GM12892 (cell line): ENCODE data around the gene CLCA4.

Experiments used
- DNase-seq: peaks from one replicate; pipeline ENCODE4 v3.0.0; 2011; ENCODE audit not compliant: insufficient read length
- FAIRE-seq: peaks from 2 replicates; lab custom pipeline; 2011; peaks lifted over from hg19 to GRCh38; lab: Jason Lieb, UNC
- POLR2A ChIP-seq: IDR thresholded peaks from 2 replicates; pipeline ENCODE4 v1.6.1; 2011; ENCODE audit warnings: low read depth, low read length, control low read depth
- POLR2AphosphoS5 ChIP-seq: IDR thresholded peaks from 2 replicates; pipeline ENCODE4 v1.6.1; 2011; ENCODE audit warnings: low read depth, low read length, control low read depth
- TAF1 ChIP-seq: IDR thresholded peaks from 2 replicates; pipeline ENCODE4 v1.6.1; 2011; ENCODE audit warnings: low read depth, mild to moderate bottlenecking, control low read depth, low read length, borderline replicate concordance

Gene CLCA4

DNA sequence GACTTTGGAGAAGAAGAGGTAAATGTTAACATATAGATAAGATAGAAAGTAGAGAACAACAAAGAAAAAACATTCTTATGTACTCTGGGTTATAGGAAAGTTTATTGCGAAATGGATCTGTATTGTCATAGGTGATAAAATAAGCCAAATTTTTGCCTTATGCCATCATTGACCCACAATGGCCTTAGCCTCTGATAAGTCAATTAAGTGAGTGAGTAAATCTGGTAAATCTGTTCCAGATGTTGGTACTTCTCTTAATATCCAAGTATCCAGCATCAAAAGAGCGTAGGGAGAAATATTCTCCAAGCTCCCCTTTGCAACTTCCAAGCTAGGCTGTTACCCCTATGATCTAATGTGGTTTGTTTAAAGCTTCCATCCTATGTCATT is 38.3 kb upstream of the CLCA4 start:
- no peak for TF ChIP-seq TAF1
- TF ChIP-seq POLR2AphosphoS5 = no peak
- no peak for TF ChIP-seq POLR2A
- no peak for FAIRE-seq
- no peak for DNase-seq

DNA sequence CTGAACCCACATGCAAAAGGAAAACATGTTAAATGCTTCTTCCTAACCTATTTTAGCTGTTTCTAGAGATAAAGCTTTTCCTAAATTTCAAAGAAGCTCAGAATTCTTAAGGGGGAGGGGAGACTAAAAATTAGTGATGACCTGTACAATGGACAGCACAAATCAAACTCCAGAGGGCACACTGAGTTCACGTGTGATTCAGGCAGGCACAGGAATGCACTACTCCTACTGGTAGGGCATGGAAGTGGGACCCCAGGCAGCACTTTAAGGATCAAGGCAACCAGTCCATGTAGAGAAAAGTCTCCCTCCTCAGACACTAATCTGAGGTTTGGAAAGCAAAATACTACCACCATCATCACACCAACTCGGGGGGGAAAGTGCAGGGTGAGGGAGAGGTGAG is 31.3 kb upstream of the CLCA4 start:
- DNase-seq (no peak), FAIRE-seq (no peak)
- TF ChIP-seq TAF1 (no peak), POLR2A (no peak), POLR2AphosphoS5 (no peak)

DNA sequence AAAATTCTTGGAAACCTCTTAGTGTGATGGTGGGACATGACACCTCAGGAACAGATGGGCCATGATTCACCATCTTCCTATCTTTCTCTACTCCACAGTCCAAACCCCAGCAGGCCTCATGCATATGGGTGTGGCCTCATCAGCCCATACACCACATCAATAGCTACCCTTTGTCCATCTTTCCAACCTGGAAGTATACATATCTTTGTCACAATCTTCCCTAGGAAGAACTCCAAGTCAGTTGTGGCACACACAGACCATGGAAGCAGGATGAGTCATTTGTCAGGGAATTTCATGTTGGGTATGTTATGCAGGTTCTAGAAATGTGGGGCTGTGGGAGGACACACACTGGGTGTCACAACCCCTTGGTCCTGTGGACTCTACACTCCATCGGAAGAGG is 30.5 kb upstream of the CLCA4 start:
- FAIRE-seq = no peak
- TF ChIP-seq POLR2A = no peak
- TF ChIP-seq POLR2AphosphoS5 = no peak
- TF ChIP-seq TAF1 = no peak
- DNase-seq = no peak

DNA sequence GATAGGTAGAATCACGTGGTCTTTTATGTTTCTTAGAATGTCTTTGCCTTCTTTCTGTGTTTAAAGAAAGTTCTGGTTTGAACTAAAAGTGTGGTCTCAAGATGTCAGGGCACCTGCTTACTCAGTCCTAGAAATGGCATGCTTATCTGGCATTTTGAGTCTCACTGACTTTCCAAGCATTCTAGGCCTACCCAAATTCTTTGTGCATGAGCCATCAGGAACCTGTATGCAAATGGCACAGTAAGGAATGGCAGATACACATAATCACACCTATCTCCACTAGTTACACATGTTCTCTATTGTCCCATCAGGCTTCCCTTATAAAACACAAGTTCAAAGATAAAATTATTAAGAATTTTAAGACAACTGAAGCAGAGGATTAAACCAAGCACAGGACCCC is 29.5 kb upstream of the CLCA4 start:
- DNase-seq (no peak), FAIRE-seq (no peak)
- TF ChIP-seq POLR2A (no peak), TAF1 (no peak), POLR2AphosphoS5 (no peak)

DNA sequence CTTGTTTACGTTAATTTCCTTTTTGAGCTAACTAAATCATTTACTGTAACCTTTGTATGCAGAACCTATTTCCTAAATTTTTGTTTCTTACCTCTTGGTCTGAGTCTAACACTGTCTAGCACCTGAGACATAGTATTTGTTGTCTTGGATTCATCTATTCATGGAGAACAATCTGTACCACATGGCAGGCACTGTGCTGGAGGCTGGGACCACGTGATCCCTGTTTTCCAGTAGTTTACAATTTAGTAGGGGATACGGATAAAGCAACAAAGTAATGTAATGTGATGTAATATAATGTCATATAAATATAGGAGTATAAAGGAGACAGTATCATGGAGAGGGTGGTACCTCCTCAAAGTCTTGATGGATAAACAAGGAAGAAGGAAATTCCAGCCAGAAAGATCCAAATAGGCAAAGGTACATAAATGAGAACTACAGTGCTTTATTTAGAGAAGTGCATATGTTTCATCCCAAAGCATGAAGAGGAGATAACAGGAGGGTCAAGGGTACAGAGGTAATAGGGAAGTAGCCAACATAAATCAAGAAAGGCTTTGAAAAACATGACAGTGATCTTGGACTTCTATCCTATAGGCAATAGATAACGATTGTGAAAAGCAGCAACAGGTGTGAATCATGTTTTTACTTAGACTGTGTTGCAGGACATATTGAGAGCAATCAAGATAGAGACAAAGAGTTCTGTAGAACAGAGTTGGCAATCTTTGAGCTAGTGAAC is 25.9 kb upstream of the CLCA4 start:
- FAIRE-seq (no peak), DNase-seq (no peak)
- TF ChIP-seq TAF1 (no peak), POLR2A (no peak), POLR2AphosphoS5 (no peak)

DNA sequence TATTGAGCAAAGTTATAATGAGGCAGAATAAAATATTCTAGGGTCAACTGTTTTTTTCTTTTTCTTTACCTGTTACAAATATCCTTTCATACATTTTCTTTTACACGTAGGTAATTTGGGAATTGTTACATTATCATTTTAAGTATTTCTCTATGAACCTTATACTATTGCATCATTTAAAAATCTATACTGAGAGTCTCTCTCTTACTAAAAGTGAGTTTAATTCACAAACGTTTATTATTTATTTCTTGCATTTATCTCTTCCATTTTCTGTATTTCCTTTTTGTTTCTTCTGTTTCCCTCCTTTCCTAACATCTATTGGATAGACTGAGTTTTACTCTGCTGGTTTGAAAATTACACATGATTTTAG is 25.4 kb upstream of the CLCA4 start:
- no peak for DNase-seq
- no peak for TF ChIP-seq POLR2AphosphoS5
- no peak for TF ChIP-seq TAF1
- no peak for TF ChIP-seq POLR2A
- no peak for FAIRE-seq

DNA sequence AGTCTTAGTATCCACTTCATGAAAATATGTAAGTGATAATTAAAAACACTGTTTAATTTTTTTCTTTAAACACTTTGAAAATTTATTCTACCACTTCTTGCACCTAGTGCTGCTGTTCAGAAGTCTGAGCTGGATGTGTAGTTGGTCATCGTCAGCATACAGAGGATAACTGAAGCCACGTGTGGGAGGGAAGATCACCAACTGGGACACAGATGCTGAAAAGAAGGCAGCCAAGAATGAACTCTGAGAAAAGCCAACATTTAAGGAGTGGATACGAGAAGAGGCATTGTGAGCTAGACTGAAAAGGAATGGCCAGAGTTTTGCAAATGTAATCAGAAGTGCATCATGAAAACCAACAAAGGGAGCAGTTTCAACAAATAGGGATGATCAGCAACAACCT is 24.6 kb upstream of the CLCA4 start:
- TF ChIP-seq POLR2AphosphoS5 (no peak), POLR2A (no peak), TAF1 (no peak)
- FAIRE-seq = no peak
- no peak for DNase-seq

DNA sequence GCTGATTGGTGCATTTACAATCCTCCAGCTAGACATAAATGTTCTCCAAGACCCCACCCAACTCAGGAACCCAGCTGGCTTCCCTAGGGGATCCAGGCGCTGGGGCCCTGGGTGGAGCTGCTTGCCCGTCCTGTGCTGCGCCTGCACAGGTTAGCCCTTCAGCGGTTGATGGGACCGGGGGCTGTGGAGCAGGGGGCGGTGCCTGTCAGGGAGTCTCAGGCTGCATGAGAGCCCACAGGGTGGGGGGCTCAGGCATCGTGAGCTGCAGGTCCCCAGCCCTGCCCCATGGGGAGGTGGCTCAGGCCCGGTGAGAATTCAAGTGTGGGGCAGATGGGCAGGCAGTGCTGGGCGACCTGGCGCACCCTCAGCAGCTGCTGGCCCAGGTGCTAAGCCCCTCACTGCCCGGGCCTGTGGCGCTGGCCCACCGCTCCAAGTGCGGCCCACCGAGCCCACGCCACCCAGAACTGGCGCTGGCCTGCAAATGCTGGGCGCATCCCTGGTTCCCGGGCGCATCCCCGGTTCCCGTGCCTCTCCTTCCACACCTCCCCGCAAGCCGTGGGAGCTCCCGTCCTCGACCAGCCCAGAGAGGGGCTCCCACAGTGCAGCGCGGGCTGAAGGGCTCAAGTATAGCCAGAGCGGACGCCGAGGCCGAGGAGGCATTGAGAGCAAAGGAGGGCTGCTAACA is 23.1 kb upstream of the CLCA4 start:
- FAIRE-seq (no peak), DNase-seq (no peak)
- TF ChIP-seq POLR2AphosphoS5 (no peak), TAF1 (no peak), POLR2A (no peak)

DNA sequence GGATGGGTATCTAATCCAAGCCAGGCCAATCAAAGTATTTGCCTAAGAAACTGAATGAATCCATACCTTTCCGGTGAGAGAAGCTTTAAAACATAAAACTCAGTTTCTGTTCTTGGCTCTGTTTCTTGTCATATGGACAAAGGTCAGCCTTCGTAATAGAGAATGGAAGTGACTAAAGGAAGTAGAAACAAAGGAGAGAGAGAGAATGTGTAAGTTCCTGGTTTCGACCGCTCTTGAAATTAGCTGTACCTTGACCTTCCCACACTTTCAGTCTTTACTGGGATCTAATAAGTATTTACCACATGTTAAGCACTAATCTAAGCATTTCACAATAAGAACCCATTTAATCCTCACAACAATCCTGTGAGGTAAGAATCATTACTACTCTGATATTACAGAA is 19.6 kb upstream of the CLCA4 start:
- DNase-seq (no peak), FAIRE-seq (no peak)
- TF ChIP-seq POLR2AphosphoS5 (no peak), POLR2A (no peak), TAF1 (no peak)

DNA sequence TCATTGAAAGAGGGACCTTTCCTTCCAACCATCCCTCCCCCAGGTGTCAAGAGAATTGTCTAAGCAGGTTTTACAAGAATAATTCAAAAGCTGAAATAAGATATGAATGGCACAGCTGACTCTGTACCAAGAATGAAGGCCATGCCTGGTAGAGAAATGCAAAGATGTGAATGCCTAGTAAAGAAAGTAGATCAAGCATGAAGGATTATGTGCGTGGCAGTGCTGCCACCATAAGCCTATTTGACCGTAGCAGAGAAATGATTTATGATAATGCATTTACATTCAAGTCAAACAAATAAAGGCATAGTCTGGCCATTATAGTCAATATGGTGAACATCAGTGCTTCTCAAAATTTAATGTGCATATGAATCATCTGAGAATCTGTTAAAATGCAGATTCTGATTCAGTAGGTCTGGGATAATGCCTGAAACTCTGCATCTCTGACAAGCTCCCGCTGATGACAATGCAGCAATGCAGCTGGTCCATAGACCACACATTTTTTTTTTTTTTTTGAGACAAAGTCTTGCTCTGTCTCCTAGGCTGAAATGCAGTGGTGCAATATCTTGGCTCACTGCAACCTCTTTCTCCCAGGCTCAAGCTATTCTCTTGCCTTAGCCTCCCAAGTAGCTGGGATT is 16.6 kb upstream of the CLCA4 start:
- TF ChIP-seq POLR2A (no peak), POLR2AphosphoS5 (no peak), TAF1 (no peak)
- no peak for DNase-seq
- no peak for FAIRE-seq

DNA sequence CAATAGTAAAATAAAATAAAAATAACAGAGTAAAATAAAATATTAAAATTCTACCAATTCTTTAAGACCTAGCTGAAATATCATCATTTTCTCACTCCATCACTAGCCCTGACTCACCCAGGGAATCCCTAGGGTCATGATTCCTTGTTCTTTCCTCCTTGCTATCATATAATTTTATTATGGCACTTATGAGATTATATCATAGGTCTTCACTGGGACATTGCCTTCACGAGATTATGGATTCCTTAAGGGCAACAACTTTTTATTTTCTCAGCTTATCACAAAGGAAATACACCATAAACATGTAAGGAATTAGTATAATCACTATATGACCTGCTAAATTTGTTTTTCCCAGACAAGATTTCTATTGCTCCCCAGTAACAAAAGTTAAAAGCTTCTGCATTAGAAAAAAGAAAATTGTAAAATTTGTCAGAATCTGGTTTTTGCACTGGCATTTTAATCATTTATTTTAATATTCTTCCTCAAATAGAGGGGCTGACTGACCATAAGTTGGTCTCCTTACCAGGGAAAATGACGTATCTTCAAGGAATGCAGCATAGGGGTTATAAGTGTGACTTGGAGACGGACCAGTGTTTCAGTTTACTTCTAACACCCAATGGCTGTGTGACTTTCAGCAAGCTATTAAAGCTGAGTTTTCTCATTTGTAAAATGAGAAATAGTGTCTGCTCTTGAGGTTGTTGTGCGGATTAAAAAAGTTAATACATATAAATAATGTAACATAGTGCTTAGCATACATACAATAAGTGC is 8.8 kb upstream of the CLCA4 start:
- no peak for FAIRE-seq
- no peak for TF ChIP-seq POLR2A
- no peak for TF ChIP-seq TAF1
- TF ChIP-seq POLR2AphosphoS5 = no peak

DNA sequence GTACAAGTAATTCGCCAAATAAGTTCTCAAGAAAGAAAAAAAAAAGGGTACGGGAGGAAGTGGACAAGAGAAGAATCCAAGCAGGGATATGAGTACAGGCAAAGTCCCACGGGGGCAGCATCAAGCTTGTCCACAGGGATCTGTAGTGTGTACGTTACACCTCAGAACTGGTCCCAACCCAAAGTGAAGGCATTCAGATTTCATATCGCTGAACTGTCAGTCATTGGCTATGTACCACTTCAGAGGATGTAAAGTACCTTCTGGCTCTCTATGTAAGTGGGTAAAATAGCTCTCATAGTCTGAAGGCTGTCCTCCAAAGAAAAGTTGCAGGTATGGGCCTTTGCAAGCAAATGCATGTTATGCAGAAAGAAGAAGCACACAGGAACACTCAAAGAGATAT is 8.1 kb upstream of the CLCA4 start:
- DNase-seq (no peak), FAIRE-seq (no peak)
- no peak for TF ChIP-seq POLR2A
- TF ChIP-seq POLR2AphosphoS5 = no peak
- TF ChIP-seq TAF1 = no peak

More for the DNA sequence above, 8.8 kb upstream of the CLCA4 start:
- no peak for DNase-seq
